Esophagus squamous epithelium (tissue), 4 donors: ENCODE measurements around the gene DLX5.

Experiments used
- POLR2A ChIP-seq, 4 donors: fragments of 450-650 bp; IDR thresholded peaks; one replicate each; pipeline ENCODE4 v1.6.1; 2017; ENCODE audit warnings: antibody characterized with exemption in 4 of 4, mild to moderate bottlenecking in 4 of 4, moderate library complexity in 3 of 4
- TF ChIP-seq, protein P1 (sequence below), 6 experiments: fragments of 450-650 bp in 4 of 6; fragments of 200-600 bp in 2 of 6; sonication (generic) in 2 of 6; IDR thresholded peaks; one replicate each; pipeline ENCODE4 v1.5.1; 2016 to 2019; ENCODE audit warnings: antibody characterized with exemption in 6 of 6, mild to moderate bottlenecking in 4 of 6, moderate library complexity in 4 of 6

DNA sequence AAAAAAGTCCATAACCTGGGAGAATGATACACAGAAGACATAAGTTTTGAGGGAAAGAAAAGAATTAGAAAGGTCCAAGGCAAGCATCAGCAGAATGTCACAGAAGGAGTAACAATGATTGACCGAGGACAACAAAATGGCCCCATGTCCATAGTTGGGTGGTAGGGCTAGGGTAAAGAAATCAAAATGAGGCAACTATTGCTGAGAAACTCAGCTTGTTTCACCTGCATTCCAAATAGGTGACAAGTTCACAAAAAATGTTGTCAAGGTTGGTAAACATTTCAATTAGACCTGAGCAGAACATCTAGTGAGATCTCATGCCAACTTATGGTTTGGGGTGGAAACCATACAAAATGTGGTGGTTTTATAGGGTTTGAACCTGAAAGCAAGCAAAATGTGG lies 42.0 kb downstream of the DLX5 start:
- TF ChIP-seq, protein P1, sequence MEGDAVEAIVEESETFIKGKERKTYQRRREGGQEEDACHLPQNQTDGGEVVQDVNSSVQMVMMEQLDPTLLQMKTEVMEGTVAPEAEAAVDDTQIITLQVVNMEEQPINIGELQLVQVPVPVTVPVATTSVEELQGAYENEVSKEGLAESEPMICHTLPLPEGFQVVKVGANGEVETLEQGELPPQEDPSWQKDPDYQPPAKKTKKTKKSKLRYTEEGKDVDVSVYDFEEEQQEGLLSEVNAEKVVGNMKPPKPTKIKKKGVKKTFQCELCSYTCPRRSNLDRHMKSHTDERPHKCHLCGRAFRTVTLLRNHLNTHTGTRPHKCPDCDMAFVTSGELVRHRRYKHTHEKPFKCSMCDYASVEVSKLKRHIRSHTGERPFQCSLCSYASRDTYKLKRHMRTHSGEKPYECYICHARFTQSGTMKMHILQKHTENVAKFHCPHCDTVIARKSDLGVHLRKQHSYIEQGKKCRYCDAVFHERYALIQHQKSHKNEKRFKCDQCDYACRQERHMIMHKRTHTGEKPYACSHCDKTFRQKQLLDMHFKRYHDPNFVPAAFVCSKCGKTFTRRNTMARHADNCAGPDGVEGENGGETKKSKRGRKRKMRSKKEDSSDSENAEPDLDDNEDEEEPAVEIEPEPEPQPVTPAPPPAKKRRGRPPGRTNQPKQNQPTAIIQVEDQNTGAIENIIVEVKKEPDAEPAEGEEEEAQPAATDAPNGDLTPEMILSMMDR (IDR thresholded peaks at IDR 0.05) = no peak
- TF ChIP-seq POLR2A (IDR thresholded peaks at IDR 0.05) = no peak
